ENCODE measurements around the gene ACOT2. TPM values are rescaled to one million over a fixed set of nuclear protein-coding genes. Genes with fewer than 3 reads are reported as not detected.
A peak's percentile ranks its signal among the peaks of the same experiment; 100 is the strongest.
"Not testable (repeated sequence)": the region's sequence is repeated elsewhere in the genome, so short reads cannot be mapped to it uniquely, and the experiment has no call there.

Gene ACOT2
- total RNA-seq, 2 experiments from 2014 or later, result 7.9 to 11.7 TPM

- intact Hi-C loops (cut with micrococcal nuclease; ENCODE audit: unreplicated experiment); H3K36me3 ChIP-seq (ENCODE audit: insufficient read depth, low read length); CTCF ChIA-PET (ENCODE audit: unreplicated experiment); H3K27ac ChIP-seq (ENCODE audit: low read depth, low read length, poor library complexity, severe bottlenecking); H3K9me2 ChIP-seq (ENCODE audit: insufficient read depth, low read length); BruUV-seq (replicated peaks); H3K79me2 ChIP-seq (ENCODE audit: insufficient read depth, low read depth, low read length); H3K4me3 ChIP-seq (ENCODE audit: low read depth, low read length, poor library complexity, severe bottlenecking); H2AFZ ChIP-seq (ENCODE audit: low read length); H3K9me3 ChIP-seq (ENCODE audit: low read length); H4K20me1 ChIP-seq (ENCODE audit: insufficient read depth, low read length); H3K4me2 ChIP-seq (ENCODE audit: low read length): not testable (repeated sequence)
- peak; percentile 43 for DNase-seq (ENCODE audit: low spot score)
- peak; percentile 78 for TF ChIP-seq CTCF (conservative IDR thresholded peaks at IDR 0.05; ENCODE audit: low read length)
- H3K4me1 ChIP-seq (ENCODE audit: insufficient read depth, low read length, poor library complexity, severe bottlenecking), result peaks cover 18% of the 10 kb centered on the region
- POLR2A ChIA-PET, result interaction anchor here (0.6 to 0.7 kb wide), 4 partner anchors 74 to 473 kb away, joined by 3 to 4 read pairs (median 3); no protein-coding TSS in a partner anchor
Measured at GRCh38 chr14:73570913-73571312, 1.9 kb downstream of the ACOT2 start.

- POLR2A ChIA-PET, result interaction anchor here (0.7 kb wide), 1 partner anchor 244 kb away, joined by 3 read pairs; no protein-coding TSS in a partner anchor
- H3K9me3 ChIP-seq (ENCODE audit: low read length); H3K9me2 ChIP-seq (ENCODE audit: insufficient read depth, low read length); H3K36me3 ChIP-seq (ENCODE audit: insufficient read depth, low read length); H3K79me2 ChIP-seq (ENCODE audit: insufficient read depth, low read depth, low read length); BruUV-seq (replicated peaks); CTCF ChIA-PET (ENCODE audit: unreplicated experiment); H3K27ac ChIP-seq (ENCODE audit: low read depth, low read length, poor library complexity, severe bottlenecking); H3K4me2 ChIP-seq (ENCODE audit: low read length); H4K20me1 ChIP-seq (ENCODE audit: insufficient read depth, low read length); H2AFZ ChIP-seq (ENCODE audit: low read length); H3K4me3 ChIP-seq (ENCODE audit: low read depth, low read length, poor library complexity, severe bottlenecking); DNase-seq (ENCODE audit: low spot score): not testable (repeated sequence)
- H3K4me1 ChIP-seq (ENCODE audit: insufficient read depth, low read length, poor library complexity, severe bottlenecking), result peaks cover 11% of the 10 kb centered on the region
- intact Hi-C loops (cut with micrococcal nuclease; ENCODE audit: unreplicated experiment), result loop anchor here (2.0 kb wide), 1 partner anchor 32 kb away; no protein-coding TSS in a partner anchor
Measured at GRCh38 chr14:73573034-73573433, 4.0 kb downstream of the ACOT2 start.

- DNase-seq (ENCODE audit: low spot score); H3K4me2 ChIP-seq (ENCODE audit: low read length); H3K27ac ChIP-seq (ENCODE audit: low read depth, low read length, poor library complexity, severe bottlenecking); CTCF ChIA-PET (ENCODE audit: unreplicated experiment); H3K4me3 ChIP-seq (ENCODE audit: low read depth, low read length, poor library complexity, severe bottlenecking); H3K79me2 ChIP-seq (ENCODE audit: insufficient read depth, low read depth, low read length); H2AFZ ChIP-seq (ENCODE audit: low read length); BruUV-seq (replicated peaks); H3K9me2 ChIP-seq (ENCODE audit: insufficient read depth, low read length); H3K4me1 ChIP-seq (ENCODE audit: insufficient read depth, low read length, poor library complexity, severe bottlenecking); H4K20me1 ChIP-seq (ENCODE audit: insufficient read depth, low read length); H3K36me3 ChIP-seq (ENCODE audit: insufficient read depth, low read length); POLR2A ChIA-PET; H3K9me3 ChIP-seq (ENCODE audit: low read length): not testable (repeated sequence)
- intact Hi-C loops (cut with micrococcal nuclease; ENCODE audit: unreplicated experiment), result loop anchor here (2.0 kb wide), 1 partner anchor 33 kb away; no protein-coding TSS in a partner anchor
Measured at GRCh38 chr14:73573740-73574139, 4.7 kb downstream of the ACOT2 start.

GRCh38 chr14:73574251-73574650 is 5.2 kb downstream of the ACOT2 start:
- intact Hi-C loops (cut with micrococcal nuclease; ENCODE audit: unreplicated experiment), result not testable (repeated sequence)

More at GRCh38 chr14:73574251-73574650, 5.2 kb downstream of the ACOT2 start:
- H3K27ac ChIP-seq (ENCODE audit: low read depth, low read length, poor library complexity, severe bottlenecking); H3K9me3 ChIP-seq (ENCODE audit: low read length); DNase-seq (ENCODE audit: low spot score); H3K9me2 ChIP-seq (ENCODE audit: insufficient read depth, low read length); H3K4me3 ChIP-seq (ENCODE audit: low read depth, low read length, poor library complexity, severe bottlenecking); H3K4me2 ChIP-seq (ENCODE audit: low read length); H3K79me2 ChIP-seq (ENCODE audit: insufficient read depth, low read depth, low read length); H3K4me1 ChIP-seq (ENCODE audit: insufficient read depth, low read length, poor library complexity, severe bottlenecking); POLR2A ChIA-PET; CTCF ChIA-PET (ENCODE audit: unreplicated experiment); H4K20me1 ChIP-seq (ENCODE audit: insufficient read depth, low read length); BruUV-seq (replicated peaks); H2AFZ ChIP-seq (ENCODE audit: low read length); H3K36me3 ChIP-seq (ENCODE audit: insufficient read depth, low read length): not testable (repeated sequence)
